HK-2 (cell line): ENCODE measurements around the gene LRFN2.

ENCODE experiments used
- DNase-seq: peaks from one replicate; pipeline ENCODE4 v3.0.0-alpha.2; 2018; ENCODE audit not compliant: unreplicated experiment

Gene LRFN2

GRCh38 chr6:40543776-40544175 lies 43.4 kb downstream of the LRFN2 start:
- DNase-seq = no peak

DNA sequence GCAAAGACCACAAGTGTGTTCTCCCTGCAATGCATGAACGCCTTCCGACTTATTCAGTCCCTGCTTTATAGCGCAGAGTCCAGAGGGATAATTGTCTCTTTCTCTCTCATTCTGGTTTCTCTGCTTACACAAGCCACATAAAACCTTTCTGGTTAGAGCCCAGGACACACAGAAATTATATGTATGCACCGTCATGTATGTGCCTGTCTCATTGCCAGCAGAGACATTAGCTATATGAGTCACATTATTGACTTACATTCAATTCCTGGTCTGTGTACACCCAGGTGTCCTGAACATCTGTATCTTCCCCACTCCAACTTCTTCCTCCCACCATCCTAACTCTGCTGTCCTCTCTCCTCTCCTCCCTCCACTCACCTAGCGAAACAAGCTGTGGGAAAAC lies 44.0 kb downstream of the LRFN2 start:
- no peak for DNase-seq

GRCh38 chr6:40542175-40542764 lies 44.9 kb downstream of the LRFN2 start:
- no peak for DNase-seq

DNA sequence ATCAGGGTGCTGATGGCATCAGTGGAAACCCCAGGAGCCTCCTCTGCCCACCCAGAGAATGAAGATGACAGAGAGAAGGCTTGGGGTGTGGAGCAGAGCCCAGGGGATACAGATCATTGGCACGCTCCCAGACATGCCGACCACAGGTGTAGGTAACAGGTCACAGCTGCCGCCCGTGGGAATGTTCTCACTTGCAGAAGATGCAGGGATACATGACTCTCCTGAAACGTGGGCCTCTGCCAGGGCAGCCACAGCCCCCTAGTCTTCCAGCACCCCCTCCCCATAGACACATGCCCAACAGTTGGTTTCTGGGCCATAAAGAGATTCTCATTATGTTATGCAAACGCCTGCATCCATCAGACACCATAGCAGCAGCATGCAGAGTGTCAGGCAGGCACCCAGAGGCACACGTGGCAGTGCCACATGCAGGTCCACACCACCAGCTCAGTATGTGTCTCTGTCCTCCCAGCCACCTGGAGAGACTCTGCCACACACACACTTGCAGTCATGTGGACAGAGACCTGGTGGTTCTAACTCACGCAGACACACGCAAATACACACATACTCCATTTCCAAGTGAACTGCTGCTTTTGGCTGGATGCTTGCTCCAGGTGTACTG lies 45.5 kb downstream of the LRFN2 start:
- no peak for DNase-seq

DNA sequence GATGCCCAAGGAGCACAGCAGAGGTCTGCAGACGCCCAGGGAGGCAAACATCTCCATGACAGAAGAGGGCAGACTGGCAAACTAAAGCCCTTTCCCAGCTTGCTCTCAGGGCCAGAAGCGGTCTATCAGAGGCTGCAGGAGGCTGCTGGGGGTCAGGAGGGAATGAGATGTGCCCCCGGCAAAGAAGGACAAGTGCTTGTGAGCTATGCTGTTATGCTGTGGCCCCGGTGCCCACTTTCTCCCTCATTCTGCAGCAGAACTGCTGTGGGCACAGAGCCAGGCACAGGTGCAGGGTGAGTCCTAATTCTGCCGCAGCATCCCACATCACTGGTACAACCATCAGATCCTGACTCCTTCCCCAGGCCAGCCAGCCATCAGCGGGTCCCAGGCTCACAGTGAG lies 46.4 kb downstream of the LRFN2 start:
- no peak for DNase-seq

DNA sequence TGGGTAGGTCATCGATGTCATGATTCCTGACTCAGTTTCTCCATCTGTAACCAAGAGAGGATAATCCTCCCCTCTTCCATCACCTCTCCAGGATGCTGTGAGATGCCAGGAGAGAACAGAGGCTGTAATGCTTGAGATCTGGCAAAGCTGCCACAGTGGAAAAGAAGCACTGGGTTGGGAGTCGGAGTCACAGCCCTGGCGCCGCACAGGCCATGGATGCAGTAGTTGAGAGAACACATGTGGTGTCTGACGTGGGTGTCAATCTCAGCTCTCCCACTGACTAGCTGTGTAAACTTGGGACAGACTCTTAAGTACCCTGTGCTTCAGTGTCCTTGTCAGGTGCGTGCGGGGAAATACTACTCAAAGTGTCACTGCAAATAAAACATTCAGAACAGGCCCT lies 47.3 kb downstream of the LRFN2 start:
- DNase-seq = no peak

DNA sequence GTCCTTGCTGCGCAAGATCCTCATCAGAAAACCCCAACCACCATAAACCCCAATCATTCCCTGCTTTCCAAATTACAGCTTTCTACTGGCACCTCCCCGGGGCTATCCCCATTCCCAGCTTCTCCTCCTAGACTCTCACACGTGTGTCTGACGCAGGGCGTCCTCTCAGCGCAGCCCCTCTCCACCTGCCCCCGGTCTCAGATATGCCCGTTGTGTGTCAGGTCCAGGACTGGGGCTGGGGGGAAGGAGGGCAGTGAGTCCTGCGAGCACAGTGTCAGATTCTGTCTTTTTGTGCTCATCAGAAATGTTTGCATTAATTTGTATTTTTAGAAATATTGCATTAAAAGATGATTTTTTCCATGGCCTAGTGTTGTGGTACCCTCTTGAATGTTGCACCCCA lies 48.6 kb downstream of the LRFN2 start:
- no peak for DNase-seq

DNA sequence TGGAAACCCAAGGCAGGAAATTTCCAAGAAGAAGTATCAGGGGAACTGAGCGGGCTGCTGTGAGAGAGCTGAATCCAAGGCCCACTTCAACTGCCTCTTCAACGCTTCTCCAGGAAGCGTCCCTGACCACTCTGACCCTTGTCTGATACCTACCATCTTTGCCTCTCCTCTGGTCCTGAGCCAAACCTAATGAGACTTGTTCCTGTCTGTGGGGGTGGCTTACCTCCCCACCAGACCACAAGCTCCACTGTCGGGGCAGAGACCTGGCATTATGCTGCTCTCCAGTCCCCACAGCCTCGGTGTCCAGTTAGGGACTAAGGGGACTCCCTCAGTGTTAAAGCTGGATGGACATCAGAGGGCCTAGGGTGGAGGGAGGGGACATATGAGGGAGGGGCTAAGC lies 49.7 kb downstream of the LRFN2 start:
- DNase-seq = no peak

DNA sequence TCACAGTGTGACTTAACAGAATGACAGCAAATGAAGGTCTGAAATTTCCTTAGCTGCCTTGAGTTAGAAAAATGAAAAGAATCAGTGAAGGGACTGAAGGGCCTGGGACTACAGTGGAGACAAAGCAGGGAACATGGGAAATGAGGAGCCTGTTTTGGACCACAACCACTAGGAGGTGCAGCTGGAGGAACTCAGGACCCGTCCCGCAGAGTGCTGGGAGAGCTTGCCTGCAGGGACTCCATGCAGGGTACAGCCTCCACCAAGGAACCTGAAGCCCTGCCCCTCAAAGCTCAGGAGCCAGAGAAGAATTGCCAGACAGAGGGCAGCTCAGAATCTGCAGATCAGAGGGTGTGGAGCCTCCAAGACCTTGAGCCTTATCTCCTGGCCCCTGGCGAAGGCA lies 50.7 kb downstream of the LRFN2 start:
- DNase-seq = no peak

DNA sequence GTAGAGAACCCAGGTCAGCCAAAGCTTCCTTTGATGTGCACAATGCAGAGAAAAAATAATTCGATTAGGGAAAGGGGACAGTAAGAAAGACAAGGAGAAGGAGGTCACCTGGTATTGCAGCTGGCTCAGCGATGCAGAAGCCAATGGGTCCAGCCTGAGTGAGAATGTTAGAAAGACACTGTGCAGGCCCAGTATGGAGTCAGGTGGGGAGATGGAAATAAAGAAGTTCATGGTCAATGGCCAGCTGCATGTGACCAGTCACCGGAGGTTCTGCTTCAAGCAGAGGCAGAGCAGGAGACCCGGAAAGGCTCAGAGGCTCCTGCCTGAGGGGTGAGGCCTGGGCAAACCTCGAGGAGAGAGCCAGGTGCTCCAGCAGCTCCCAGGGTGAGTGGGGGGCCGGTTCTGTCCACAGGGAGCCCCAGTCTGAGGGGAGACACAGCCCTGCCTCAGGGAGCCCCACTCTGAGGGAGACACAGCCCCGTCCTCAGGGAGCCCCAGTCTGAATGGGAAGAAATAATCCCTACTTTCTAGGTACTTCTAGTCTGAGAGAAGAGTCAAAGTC lies 51.3 kb downstream of the LRFN2 start:
- DNase-seq = no peak

DNA sequence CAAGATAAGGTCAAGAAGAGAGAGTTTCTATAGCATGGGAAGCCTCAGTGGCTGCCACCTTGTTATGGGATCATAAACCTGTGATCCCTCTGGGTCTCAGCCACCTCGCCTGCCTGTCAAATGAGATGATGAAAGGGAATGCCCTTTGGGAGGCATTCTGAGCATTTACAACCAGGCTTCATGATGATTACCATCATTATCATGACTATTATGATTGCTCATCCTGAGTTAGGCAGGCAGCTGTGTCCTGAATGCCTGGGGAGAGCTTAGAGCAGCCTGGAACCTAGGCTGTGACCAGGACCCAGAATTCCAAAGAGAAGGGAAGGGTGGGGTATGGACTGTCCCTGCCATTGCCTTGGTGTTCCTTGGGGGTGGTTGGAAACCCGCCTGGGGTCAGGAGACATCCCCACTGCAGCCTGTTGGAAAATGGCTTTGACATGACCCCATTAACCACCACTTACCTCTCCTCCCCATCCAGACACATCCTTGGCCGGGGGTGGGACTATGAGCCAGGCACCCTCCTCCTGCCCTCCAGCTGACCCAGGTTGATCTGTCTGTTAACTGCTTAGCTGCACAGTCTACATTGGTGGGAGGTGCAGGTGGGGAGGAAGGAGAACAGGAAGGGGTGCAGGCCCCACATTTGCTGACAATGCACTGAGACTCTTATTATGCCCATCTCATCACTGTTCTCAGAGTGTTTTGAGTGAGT lies 51.9 kb downstream of the LRFN2 start:
- DNase-seq = no peak

- no peak for DNase-seq
Observed at GRCh38 chr6:40532349-40533000, 54.7 kb downstream of the LRFN2 start.

DNA sequence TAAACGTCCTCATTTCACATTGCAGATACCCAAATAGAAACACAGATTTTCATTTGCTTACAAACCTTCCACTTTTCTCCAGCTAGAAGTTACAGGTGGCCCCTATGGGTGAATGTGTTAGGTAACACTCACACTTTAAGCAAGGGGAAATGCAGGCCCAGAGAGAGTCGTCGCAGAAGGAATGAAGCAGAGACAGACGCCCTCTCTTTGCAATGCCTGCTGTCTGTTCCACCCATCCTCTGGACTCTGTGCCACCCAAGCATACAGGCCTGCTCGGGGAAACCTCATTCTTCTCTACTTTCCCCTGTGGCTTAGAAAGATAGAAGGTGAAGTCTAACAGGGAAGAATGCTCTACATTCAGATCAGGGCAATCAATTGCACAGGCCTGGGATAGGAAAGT lies 57.2 kb downstream of the LRFN2 start:
- DNase-seq = no peak

GRCh38 chr6:40529040-40529439 lies 58.1 kb downstream of the LRFN2 start:
- no peak for DNase-seq

DNA sequence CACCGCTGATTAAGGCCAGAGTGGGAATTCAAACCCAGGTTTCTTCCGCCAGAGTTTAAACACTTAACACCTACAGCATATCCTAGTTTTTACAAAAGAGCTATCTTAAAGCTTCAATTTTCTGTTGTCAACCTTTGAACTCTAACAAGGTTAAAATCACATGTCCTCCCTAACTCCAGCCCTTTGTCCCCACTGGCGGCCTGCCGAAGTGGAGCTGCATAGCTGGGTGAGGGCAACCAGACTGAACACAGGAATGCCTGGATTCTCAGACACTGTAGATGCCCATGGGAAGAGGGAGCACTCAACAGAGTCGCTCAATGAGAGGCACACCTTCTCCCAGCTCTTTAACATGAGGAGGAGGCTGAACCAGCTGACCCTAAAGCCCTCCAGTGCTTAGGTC lies 59.1 kb downstream of the LRFN2 start:
- no peak for DNase-seq

- no peak for DNase-seq
Observed at GRCh38 chr6:40526036-40526435, 61.1 kb downstream of the LRFN2 start.

GRCh38 chr6:40524797-40525585 lies 62.2 kb downstream of the LRFN2 start:
- no peak for DNase-seq

GRCh38 chr6:40523505-40524172 lies 63.5 kb downstream of the LRFN2 start:
- no peak for DNase-seq

DNA sequence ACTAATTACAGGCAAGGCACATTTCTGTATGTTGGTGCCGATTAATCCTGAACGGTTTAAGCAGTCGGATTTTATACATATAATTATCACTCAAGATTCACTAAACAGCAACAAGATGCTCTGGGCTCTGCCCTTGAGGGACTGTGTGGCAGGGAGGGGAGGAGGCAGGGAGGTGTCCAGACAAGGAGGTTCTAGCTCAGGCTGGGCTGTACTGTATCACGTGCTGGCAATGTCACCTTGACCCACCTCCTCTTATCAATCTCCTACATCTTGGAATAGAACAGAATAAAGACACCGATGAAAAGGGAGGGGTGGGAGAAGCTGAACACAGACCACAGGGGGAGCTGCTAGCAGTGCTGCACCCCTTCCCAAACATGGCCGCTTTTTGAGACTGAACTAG lies 65.7 kb downstream of the LRFN2 start:
- DNase-seq = no peak

- DNase-seq = no peak
Observed at GRCh38 chr6:40520678-40521077, 66.5 kb downstream of the LRFN2 start.

GRCh38 chr6:40520084-40520483 lies 67.1 kb downstream of the LRFN2 start:
- DNase-seq = no peak
